H1 (cell line): Measurements from ENCODE around the gene SH3PXD2A. TPM values are rescaled to one million over a fixed set of nuclear protein-coding genes. Genes with fewer than 3 reads are reported as not detected.

Experiments
- CTCF ChIA-PET: fragments of 300-600 bp; sonication (Branson Sonifier 250); formaldehyde crosslinking; loops from one replicate; lab custom pipeline; 2021; ENCODE audit not compliant: partially characterized antibody; lab: Charles Lee
- POLR2A ChIA-PET: fragments of 300-600 bp; sonication (Branson Sonifier 250); formaldehyde crosslinking; loops from one replicate; lab custom pipeline; 2021; ENCODE audit warnings: inconsistent platforms; ENCODE audit not compliant: partially characterized antibody; lab: Charles Lee
- DNase-seq, 2 experiments: peaks; one replicate each; pipeline versions ENCODE4 v3.0.0 to v3.0.0-alpha.2; 2010 to 2022; ENCODE audit warnings: low spot score in 2 of 2, low read depth in 1 of 2, mixed read lengths in 1 of 2
- FAIRE-seq: peaks from 2 replicates; lab custom pipeline; 2011; peaks lifted over from hg19 to GRCh38; lab: Jason Lieb, UNC
- H2AFZ ChIP-seq: 2 replicates; pipeline ENCODE4 v1.8.1; 2012; ENCODE audit warnings: low read length, inconsistent platforms
- H2AK5ac ChIP-seq: 2 replicates; pipeline ENCODE4 v1.6.1; 2013; ENCODE audit warnings: low read depth, low read length
- H2BK120ac ChIP-seq: replicated peaks from 2 replicates; pipeline ENCODE3; 2013; ENCODE audit warnings: low read depth, low read length, inconsistent platforms
- H2BK12ac ChIP-seq: 2 replicates; pipeline ENCODE4 v1.6.1; 2013; ENCODE audit warnings: low read depth, low read length
- H2BK15ac ChIP-seq: 2 replicates; pipeline ENCODE4 v1.6.1; 2013; ENCODE audit warnings: low read length
- H2BK20ac ChIP-seq: 2 replicates; pipeline ENCODE4 v1.6.1; 2013; ENCODE audit warnings: low read length
- H2BK5ac ChIP-seq: 2 replicates; pipeline ENCODE4 v1.6.1; 2013; ENCODE audit warnings: low read depth, low read length
- H3K14ac ChIP-seq: 2 replicates; pipeline ENCODE4 v1.6.1; 2013; ENCODE audit warnings: inconsistent platforms; ENCODE audit not compliant: insufficient read length
- H3K18ac ChIP-seq: 2 replicates; pipeline ENCODE4 v1.6.1; 2013; ENCODE audit warnings: low read length; ENCODE audit errors: extremely low read depth
- H3K23ac ChIP-seq: 2 replicates; pipeline ENCODE4 v1.6.1; 2013; ENCODE audit warnings: inconsistent platforms; ENCODE audit not compliant: insufficient read length
- H3K23me2 ChIP-seq: 2 replicates; pipeline ENCODE4 v1.6.1; 2013; ENCODE audit warnings: low read depth, low read length
- H3K27ac ChIP-seq: 2 replicates; pipeline ENCODE4 v1.6.1; 2011; ENCODE audit warnings: low read depth, low read length, inconsistent platforms
- H3K27me3 ChIP-seq, 4 experiments: replicated peaks in 1 of 4; 1 replicate in 1 of 4; 2 replicates in 3 of 4; pipeline versions ENCODE4 v1.6.1 to v1.8.1; 2011 to 2013; ENCODE audit warnings: low read length in 3 of 4, mild to moderate bottlenecking in 3 of 4, inconsistent platforms in 2 of 4, mixed read lengths in 2 of 4, moderate library complexity in 1 of 4; ENCODE audit not compliant: control insufficient read depth in 3 of 4, insufficient read depth in 3 of 4; ENCODE audit errors: extremely low read depth in 1 of 4
- H3K36me3 ChIP-seq, 4 experiments: 2 replicates each; pipeline versions ENCODE4 v1.6.1 to v1.8.1; 2011 to 2013; ENCODE audit warnings: mild to moderate bottlenecking in 4 of 4, low read length in 3 of 4, moderate library complexity in 2 of 4, control low read depth in 1 of 4, inconsistent platforms in 1 of 4; ENCODE audit not compliant: insufficient read depth in 4 of 4, control insufficient read depth in 2 of 4
- H3K4ac ChIP-seq: replicated peaks from 2 replicates; pipeline ENCODE3; 2013; ENCODE audit warnings: low read length, low read depth, mixed read lengths, inconsistent platforms; ENCODE audit not compliant: insufficient read length
- H3K4me1 ChIP-seq, 4 experiments: replicated peaks in 1 of 4; 1 replicate in 1 of 4; 2 replicates in 3 of 4; pipeline versions ENCODE4 v1.6.1 to v1.8.1; 2011 to 2013; ENCODE audit warnings: low read length in 3 of 4, inconsistent platforms in 2 of 4, mixed read lengths in 1 of 4; ENCODE audit not compliant: insufficient read depth in 4 of 4, control insufficient read depth in 3 of 4
- H3K4me2 ChIP-seq, 2 experiments: 2 replicates each; pipeline versions ENCODE4 v1.6.1 to v1.8.1; 2011 to 2013; ENCODE audit warnings: low read depth in 2 of 2, low read length in 2 of 2, control low read depth in 1 of 2, inconsistent platforms in 1 of 2, mild to moderate bottlenecking in 1 of 2; ENCODE audit not compliant: insufficient read depth in 1 of 2
- H3K4me3 ChIP-seq, 4 experiments: fragments of 200-600, 300-600 bp in 1 of 4; sonication (generic), shearing (Covaris generic), sonication (Bioruptor Twin) in 1 of 4; 2 replicates each; pipeline versions ENCODE4 v1.5.1 to v1.8.1; 2011 to 2016; ENCODE audit warnings: low read length in 4 of 4, low read depth in 3 of 4, control low read depth in 2 of 4, inconsistent platforms in 2 of 4, mild to moderate bottlenecking in 2 of 4, mixed read lengths in 1 of 4, moderate library complexity in 1 of 4; ENCODE audit not compliant: insufficient read depth in 2 of 4; ENCODE audit errors: extremely low read depth in 1 of 4
- H3K56ac ChIP-seq: replicated peaks from 2 replicates; pipeline ENCODE3; 2013; ENCODE audit warnings: low read depth, mild to moderate bottlenecking, mixed read lengths, low read length, inconsistent platforms; ENCODE audit not compliant: insufficient read length
- H3K79me1 ChIP-seq: 2 replicates; pipeline ENCODE4 v1.6.1; 2013; ENCODE audit warnings: low read depth, low read length, control low read depth
- H3K79me2 ChIP-seq, 2 experiments: 2 replicates each; pipeline versions ENCODE4 v1.6.1 to v1.8.1; 2012 to 2013; ENCODE audit warnings: low read length in 2 of 2, mild to moderate bottlenecking in 2 of 2, inconsistent platforms in 1 of 2; ENCODE audit not compliant: insufficient read depth in 2 of 2, control insufficient read depth in 1 of 2
- H3K9ac ChIP-seq, 4 experiments: replicated peaks in 1 of 4; 1 replicate in 1 of 4; 2 replicates in 3 of 4; pipeline versions ENCODE4 v1.6.1 to v1.8.1; 2011 to 2013; ENCODE audit warnings: low read depth in 3 of 4, low read length in 3 of 4, control low read depth in 2 of 4, mild to moderate bottlenecking in 2 of 4, moderate library complexity in 2 of 4, inconsistent platforms in 1 of 4; ENCODE audit errors: extremely low read depth in 1 of 4
- H3K9me3 ChIP-seq, 2 experiments: 2 replicates each; pipeline versions ENCODE4 v1.6.1 to v1.8.1; 2012 to 2013; ENCODE audit warnings: mild to moderate bottlenecking in 2 of 2, moderate library complexity in 2 of 2, control low read depth in 1 of 2, inconsistent platforms in 1 of 2, low read depth in 1 of 2, low read length in 1 of 2, mixed read lengths in 1 of 2; ENCODE audit not compliant: insufficient read depth in 2 of 2
- H4K20me1 ChIP-seq, 2 experiments: replicated peaks in 1 of 2; 2 replicates each; pipeline versions ENCODE3 to v1.8.1; 2011 to 2013; ENCODE audit warnings: inconsistent platforms in 2 of 2, low read length in 2 of 2, mild to moderate bottlenecking in 1 of 2; ENCODE audit not compliant: insufficient read depth in 2 of 2, control insufficient read depth in 1 of 2
- H4K5ac ChIP-seq: 2 replicates; pipeline ENCODE4 v1.6.1; 2013; ENCODE audit warnings: low read length, low read depth, mixed read lengths, inconsistent platforms; ENCODE audit not compliant: insufficient read length
- H4K8ac ChIP-seq: 2 replicates; pipeline ENCODE4 v1.8.0; 2013; ENCODE audit warnings: mild to moderate bottlenecking, moderate library complexity, low read length, inconsistent platforms; ENCODE audit not compliant: insufficient read depth; ENCODE audit errors: extremely low read depth
- H4K91ac ChIP-seq: replicated peaks from 2 replicates; pipeline ENCODE3; 2013; ENCODE audit warnings: low read length, mixed read lengths, inconsistent platforms; ENCODE audit not compliant: insufficient read length
- CREB1 ChIP-seq: IDR thresholded peaks from 2 replicates; pipeline ENCODE4 v1.6.1; 2012; ENCODE audit warnings: inconsistent platforms
- FOSL1 ChIP-seq: IDR thresholded peaks from 2 replicates; pipeline ENCODE4 v1.6.1; 2011; ENCODE audit warnings: mild to moderate bottlenecking, low read depth, low read length, moderate library complexity; ENCODE audit not compliant: insufficient read depth
- HDAC6 ChIP-seq: IDR thresholded peaks from one replicate; pipeline ENCODE4 v1.7.1; 2012; ENCODE audit warnings: low read depth, mild to moderate bottlenecking, inconsistent platforms, low read length, moderate library complexity
- KDM1A ChIP-seq: fragments of 200-600, 300-600 bp; sonication (generic); IDR thresholded peaks from 2 replicates; pipeline ENCODE4 v1.7.1; 2016; ENCODE audit warnings: mild to moderate bottlenecking, low read length, borderline replicate concordance
- NRF1 ChIP-seq: IDR thresholded peaks from 2 replicates; pipeline ENCODE4 v1.6.1; 2011; ENCODE audit warnings: mild to moderate bottlenecking, low read depth, low read length, improper control_type of control experiment
- RAD21 ChIP-seq, 2 experiments: IDR thresholded peaks in 1 of 2; conservative IDR thresholded peaks in 1 of 2; 2 replicates each; pipeline ENCODE4 v1.6.1; 2011; ENCODE audit warnings: low read depth in 2 of 2, low read length in 2 of 2, improper control_type of control experiment in 1 of 2, inconsistent platforms in 1 of 2, mild to moderate bottlenecking in 1 of 2, moderate library complexity in 1 of 2
- SIRT6 ChIP-seq: IDR thresholded peaks from one replicate; pipeline ENCODE4 v1.7.1; 2012; ENCODE audit warnings: low read length, inconsistent platforms
- SRF ChIP-seq: IDR thresholded peaks from 2 replicates; pipeline ENCODE4 v1.6.1; 2011; ENCODE audit warnings: mild to moderate bottlenecking, low read depth, low read length, moderate library complexity
- SUZ12 ChIP-seq: fragments of 200-600 bp; sonication (generic); IDR thresholded peaks from 2 replicates; pipeline ENCODE4 v1.6.1; 2012; ENCODE audit warnings: mild to moderate bottlenecking, inconsistent platforms, low read length, moderate library complexity, mixed read lengths
- TBP ChIP-seq: IDR thresholded peaks from 2 replicates; pipeline ENCODE4 v1.6.1; 2011; ENCODE audit warnings: low read depth, low read length, improper control_type of control experiment
- YY1 ChIP-seq: IDR thresholded peaks from 2 replicates; pipeline ENCODE4 v1.6.1; 2011; ENCODE audit warnings: low read depth, mild to moderate bottlenecking, low read length
- WGBS, 2 experiments: shearing (Covaris generic) in 1 of 2; methylation state at CpG; one replicate each; pipeline versions ENCODE4 v1.1.6 to v1.1.7; 2013 to 2015; ENCODE audit warnings: low lambda C conversion rate in 2 of 2, mixed read lengths in 2 of 2, inconsistent platforms in 1 of 2, low coverage in 1 of 2, missing lambda C conversion rate in 1 of 2; ENCODE audit not compliant: insufficient replicate concordance in 2 of 2, insufficient coverage in 1 of 2, insufficient read length in 1 of 2; ENCODE audit errors: extremely low coverage in 1 of 2, missing lambda C conversion rate in 1 of 2; 5-methylcytosine and 5-hydroxymethylcytosine counted together
- polyA plus RNA-seq, 7 experiments: library from polyadenylated mRNA; depleted of rRNA in 3 of 7; stranded (reverse) in 5 of 7; unstranded in 2 of 7; fragments of >200 nt in 5 of 7; fragments of 200-250 nt in 2 of 7; gene quantifications; 1 replicate in 5 of 7; 2 replicates in 1 of 7; 4 replicates in 1 of 7; pipeline versions ENCODE4 v1.2.1 to v1.2.3, GENCODE V29; 2011 to 2013; ENCODE audit warnings: missing spikeins in 2 of 7, mixed read lengths in 2 of 7
- total RNA-seq: library from RNA; stranded (reverse); fragmentation: NEBNext Ultra II Directional; extraction: Animal tissue kit (Norgen Biotek cat#: 25700); gene quantifications from 2 replicates; pipeline ENCODE4 v1.2.1, GENCODE V29; 2021

The SH3PXD2A gene
- total and polyA plus RNA-seq, 2 of the 8 experiments (the other 6 are each of a cell fraction or from before 2014, with no cell fraction given), result 5.4 to 16.3 TPM

GRCh38 chr10:103835096-103836050 is 20.0 kb downstream of the SH3PXD2A start:
- Histone ChIP-seq H3K4me1 (peaks cover 17 to 29% (median 24%) of the 10 kb centered on the region in 4 experiments), H3K9ac (no peak overlapping the region; a peak in 1 of 7 replicates), H3K79me1 (no peaks in the 10 kb centered on the region), H4K20me1 (no peaks in the 10 kb centered on the region), H3K4me2 (peak overlapping the region in 1 of 2 experiments; percentile 35; a peak in 1 of 4 replicates), H2BK12ac (peak overlapping the region; percentile 62; the same call in 1 of the 2 replicates), H2AK5ac (peak overlapping the region; percentile 89; the same call in 1 of the 2 replicates), H3K27ac (no peak overlapping the region), H2AFZ (no peak overlapping the region), H3K4me3 (no peak overlapping the region), H2BK20ac (peak overlapping the region; percentile 40), H2BK5ac (no peak overlapping the region), H4K91ac (peak overlapping the region; percentile 36), H2BK120ac (no peak overlapping the region), H4K5ac (no peak overlapping the region), H2BK15ac (0 out of 2 replicates have a peak overlapping the region, but pooled peaks have one; percentile 8), H3K14ac (no peak overlapping the region), H3K9me3 (0 out of 4 replicates have a peak, but pooled peaks cover 0 to 5% of the 10 kb centered on the region in 2 experiments), H3K27me3 (no peaks in the 10 kb centered on the region), H3K23ac (no peak overlapping the region), H3K4ac (no peak overlapping the region), H3K18ac (peak overlapping the region; percentile 55; the same call in 1 of the 2 replicates), H4K8ac (no peak overlapping the region), H3K79me2 (no peaks in the 10 kb centered on the region), H3K56ac (no peak overlapping the region), H3K36me3 (no peaks in the 10 kb centered on the region), H3K23me2 (peaks cover 5% of the 10 kb centered on the region; the same call in 1 of the 2 replicates)
- 85% methylated on average over 20 of the region's 20 CpGs; no CpG with 5 or more reads in 1 of the 2 experiments for WGBS, 2 experiments
- ChIA-PET POLR2A (interaction anchor here (0.8 to 1.3 kb wide), 3 partner anchors 9 to 13 kb away, joined by 3 to 4 read pairs (median 3); no protein-coding TSS in a partner anchor), CTCF (interaction anchor here (0.8 to 2.8 kb wide), 10 partner anchors 13 to 123 kb away, joined by 3 to 18 read pairs (median 3); no protein-coding TSS in a partner anchor)
- FAIRE-seq, result no peak
- DNase-seq, result no peak
- TF ChIP-seq NRF1 (no peak), RAD21 (IDR thresholded peaks at IDR 0.05 in 1 of 2, conservative IDR thresholded peaks at IDR 0.05 in 1 of 2; ENCODE audit: low read depth in 2 of 2, low read length in 2 of 2) (no peak), YY1 (no peak), SIRT6 (no peak), TBP (no peak), HDAC6 (no peak), SRF (no peak), KDM1A (no peak), SUZ12 (no peak), CREB1 (no peak), FOSL1 (no peak)
